CD4-positive, alpha-beta T cell (primary cell): ENCODE results near the gene HFM1. TPM values are rescaled to one million over a fixed set of nuclear protein-coding genes. Genes with fewer than 3 reads are reported as not detected.
"Not testable (repeated sequence)": the region's sequence is repeated elsewhere in the genome, so short reads cannot be mapped to it uniquely, and the experiment has no call there.

ENCODE experiments used
- ATAC-seq: fragments of 200-7000 bp; cut with Tn5 transposase; one replicate; pipeline ENCODE4 v1.10.0; 2022; ENCODE audit warnings: mild to moderate bottlenecking; ENCODE audit not compliant: poor library complexity
- CTCF ChIA-PET: fragments of 350-600 bp; sonication (Branson Sonifier 250); formaldehyde crosslinking; loops from one replicate; lab custom pipeline; 2021; ENCODE audit warnings: antibody characterized with exemption, inconsistent platforms; lab: Charles Lee
- POLR2A ChIA-PET: fragments of 350-600 bp; sonication (Branson Sonifier 250); formaldehyde crosslinking; loops from one replicate; lab custom pipeline; 2021; ENCODE audit warnings: antibody characterized with exemption, inconsistent platforms; lab: Charles Lee
- DNase-seq, 14 experiments: peaks; one replicate each; pipeline ENCODE4 v3.0.0-alpha.2; 2013 to 2020; ENCODE audit warnings: mixed read lengths in 2 of 14
- H3K27ac ChIP-seq, 2 donors: one replicate each; pipeline versions ENCODE4 v1.5.1 to v1.7.0; 2013; ENCODE audit warnings: low read length in 2 of 2, low read depth in 1 of 2, mild to moderate bottlenecking in 1 of 2
- H3K27me3 ChIP-seq, 2 experiments: 1 replicate in 1 of 2; 2 replicates in 1 of 2; pipeline versions ENCODE4 v1.6.1 to v1.7.0; 2013; ENCODE audit warnings: low read length in 2 of 2, control low read depth in 1 of 2, mild to moderate bottlenecking in 1 of 2, moderate library complexity in 1 of 2; ENCODE audit not compliant: insufficient read depth in 2 of 2, control insufficient read depth in 1 of 2
- H3K36me3 ChIP-seq: one replicate; pipeline ENCODE4 v1.6.1; 2013; ENCODE audit warnings: low read length, control low read depth; ENCODE audit not compliant: insufficient read depth
- H3K4me1 ChIP-seq: one replicate; pipeline ENCODE4 v1.6.1; 2013; ENCODE audit warnings: low read length, control low read depth; ENCODE audit not compliant: insufficient read depth
- H3K4me3 ChIP-seq: one replicate; pipeline ENCODE4 v1.5.1; 2013; ENCODE audit warnings: mild to moderate bottlenecking, low read length, moderate library complexity
- H3K9me3 ChIP-seq, 2 experiments: 1 replicate in 1 of 2; 2 replicates in 1 of 2; pipeline versions ENCODE4 v1.6.1 to v1.7.0; 2013; ENCODE audit warnings: low read length in 2 of 2, mild to moderate bottlenecking in 2 of 2, control low read depth in 1 of 2, moderate library complexity in 1 of 2; ENCODE audit not compliant: control insufficient read depth in 1 of 2, insufficient read depth in 1 of 2
- H3K27ac Mint-ChIP-seq: one replicate; pipeline ENCODE4 v1.8.0; 2020; ENCODE audit warnings: mixed read lengths
- H3K27me3 Mint-ChIP-seq: one replicate; pipeline ENCODE4 v1.8.0; 2021; ENCODE audit warnings: mixed read lengths
- H3K36me3 Mint-ChIP-seq: one replicate; pipeline ENCODE4 v1.8.0; 2021; ENCODE audit warnings: low read depth, mixed read lengths
- H3K4me1 Mint-ChIP-seq: one replicate; pipeline ENCODE4 v1.8.0; 2021; ENCODE audit warnings: low read depth, mixed read lengths
- H3K4me3 Mint-ChIP-seq: one replicate; pipeline ENCODE4 v1.8.0; 2020; ENCODE audit warnings: mild to moderate bottlenecking, mixed read lengths
- H3K9me3 Mint-ChIP-seq: one replicate; pipeline ENCODE4 v1.8.0; 2020; ENCODE audit warnings: mixed read lengths
- CTCF ChIP-seq: fragments of 200-600 bp; IDR thresholded peaks from one replicate; pipeline ENCODE4 v1.8.0; 2022; ENCODE audit warnings: antibody characterized with exemption, mild to moderate bottlenecking
- intact Hi-C, 2 experiments: fragments of 100-400 bp; cut with DNase I in 1 of 2; cut with micrococcal nuclease in 1 of 2; formaldehyde crosslinking; loops; one replicate each; pipeline versions ENCODE4 v1.15.1 to v1.9.0; 2023 to 2025; cut with DNase I, micrococcal nuclease
- total RNA-seq, 174 experiments: library from RNA in 2 of 174; stranded (reverse) in 2 of 174; gene quantifications; one replicate each; pipeline ENCODE4 v1.2.3 and lab custom pipeline; 2021 to 2026

Gene HFM1
- total RNA-seq, 2 experiments from 2014 or later = not detected

- no peak for ATAC-seq
- no peak for TF ChIP-seq CTCF
- H3K4me3 ChIP-seq = no peak overlapping the region
- H3K27me3 ChIP-seq = peaks cover 0 to 3% of the 10 kb centered on the region in 2 experiments
- no peak overlapping the region for H3K27ac ChIP-seq
- no peak overlapping the region for H3K4me3 Mint-ChIP-seq
- ChIA-PET POLR2A (no interaction called here), CTCF (no interaction called here)
- H3K9me3 Mint-ChIP-seq = peaks cover 8% of the 10 kb centered on the region
- H3K27me3 Mint-ChIP-seq = peaks cover 20% of the 10 kb centered on the region
- no peak overlapping the region for H3K27ac Mint-ChIP-seq
- intact Hi-C loops = no loop called here
- no peaks in the 10 kb centered on the region for H3K36me3 ChIP-seq
- H3K9me3 ChIP-seq = peaks cover 0 to 5% of the 10 kb centered on the region in 2 experiments
- H3K4me1 ChIP-seq = no peaks in the 10 kb centered on the region
- no peaks in the 10 kb centered on the region for H3K36me3 Mint-ChIP-seq
- H3K4me1 Mint-ChIP-seq = no peaks in the 10 kb centered on the region
- no peak for DNase-seq
Measured at GRCh38 chr1:91308544-91308943, 96.1 kb downstream of the HFM1 start.

GRCh38 chr1:91307784-91308409 is 96.7 kb downstream of the HFM1 start:
- Mint-ChIP-seq H3K27ac (no peak overlapping the region), H3K4me1 (no peaks in the 10 kb centered on the region), H3K36me3 (no peaks in the 10 kb centered on the region), H3K4me3 (no peak overlapping the region), H3K9me3 (peaks cover 8% of the 10 kb centered on the region), H3K27me3 (peaks cover 18% of the 10 kb centered on the region)
- TF ChIP-seq CTCF = no peak
- ChIA-PET POLR2A (no interaction called here), CTCF (no interaction called here)
- Histone ChIP-seq H3K36me3 (no peaks in the 10 kb centered on the region), H3K27me3 (peaks cover 0 to 3% of the 10 kb centered on the region in 2 experiments), H3K4me3 (no peak overlapping the region), H3K9me3 (peaks cover 0 to 5% of the 10 kb centered on the region in 2 experiments), H3K4me1 (no peaks in the 10 kb centered on the region), H3K27ac (no peak overlapping the region)
- DNase-seq (no peak), ATAC-seq (no peak)
- intact Hi-C loops = no loop called here

- Histone ChIP-seq H3K27me3 (no peaks in the 10 kb centered on the region), H3K4me3 (no peak overlapping the region), H3K4me1 (no peaks in the 10 kb centered on the region), H3K9me3 (peaks cover 0 to 5% of the 10 kb centered on the region in 2 experiments), H3K27ac (no peak overlapping the region), H3K36me3 (no peaks in the 10 kb centered on the region)
- ChIA-PET POLR2A (no interaction called here), CTCF (no interaction called here)
- ATAC-seq (no peak), DNase-seq (no peak)
- no peak for TF ChIP-seq CTCF
- no peak overlapping the region for H3K27ac Mint-ChIP-seq
- peaks cover 4% of the 10 kb centered on the region for H3K9me3 Mint-ChIP-seq
- H3K27me3 Mint-ChIP-seq = peaks cover 7% of the 10 kb centered on the region
- intact Hi-C loops = no loop called here
- no peaks in the 10 kb centered on the region for H3K36me3 Mint-ChIP-seq
- H3K4me3 Mint-ChIP-seq = no peak overlapping the region
- H3K4me1 Mint-ChIP-seq = no peaks in the 10 kb centered on the region
Measured at GRCh38 chr1:91303165-91303564, 101.5 kb downstream of the HFM1 start.

- H3K4me1 Mint-ChIP-seq, DNase-seq, H3K4me3 Mint-ChIP-seq, H3K4me3 ChIP-seq, H3K27me3 ChIP-seq, H3K36me3 ChIP-seq, H3K9me3 ChIP-seq, H3K36me3 Mint-ChIP-seq, CTCF ChIA-PET, POLR2A ChIA-PET, H3K27ac Mint-ChIP-seq, H3K9me3 Mint-ChIP-seq, intact Hi-C loops, ATAC-seq, H3K4me1 ChIP-seq, H3K27ac ChIP-seq, H3K27me3 Mint-ChIP-seq: not testable (repeated sequence)
Measured at GRCh38 chr1:91288843-91289553, 115.6 kb downstream of the HFM1 start.

- H3K27me3 ChIP-seq, H3K36me3 ChIP-seq, H3K9me3 Mint-ChIP-seq, H3K27me3 Mint-ChIP-seq, H3K4me3 ChIP-seq, H3K4me3 Mint-ChIP-seq, H3K27ac Mint-ChIP-seq, CTCF ChIA-PET, DNase-seq, H3K27ac ChIP-seq, H3K4me1 Mint-ChIP-seq, ATAC-seq, H3K4me1 ChIP-seq, H3K9me3 ChIP-seq, POLR2A ChIA-PET, H3K36me3 Mint-ChIP-seq, intact Hi-C loops: not testable (repeated sequence)
Measured at GRCh38 chr1:91286962-91287317, 117.7 kb downstream of the HFM1 start.
